WERI-Rb-1 (cell line): ENCODE results near the gene IMP4.

Experiments used
- DNase-seq: peaks from one replicate; pipeline ENCODE4 v3.0.0-alpha.2; 2020
- H3K27ac ChIP-seq: fragments of 250-450 bp; sonication (Bioruptor Pico); 2 replicates; pipeline ENCODE4 v1.5.1; 2020; ENCODE audit warnings: mild to moderate bottlenecking, moderate library complexity
- H3K27me3 ChIP-seq: fragments of 250-450 bp; sonication (Bioruptor Pico); 2 replicates; pipeline ENCODE4 v1.5.1; 2021; ENCODE audit warnings: mild to moderate bottlenecking, low read depth, moderate library complexity; ENCODE audit not compliant: insufficient read depth, severe bottlenecking
- H3K36me3 ChIP-seq: fragments of 250-450 bp; sonication (Bioruptor Pico); 2 replicates; pipeline ENCODE4 v1.5.1; 2020; ENCODE audit warnings: mild to moderate bottlenecking, moderate library complexity
- H3K4me3 ChIP-seq: 2 replicates; pipeline ENCODE4 v1.5.1; 2011; ENCODE audit warnings: low read depth, mild to moderate bottlenecking, control low read depth, low read length
- H3K9me3 ChIP-seq: fragments of 250-450 bp; sonication (Bioruptor Pico); 2 replicates; pipeline ENCODE4 v1.5.1; 2021; ENCODE audit warnings: mild to moderate bottlenecking, moderate library complexity; ENCODE audit not compliant: severe bottlenecking
- CTCF ChIP-seq: IDR thresholded peaks from 2 replicates; pipeline ENCODE4 v1.5.1; 2011; ENCODE audit warnings: low read depth, mild to moderate bottlenecking, control low read depth, inconsistent platforms, low read length

Gene IMP4

GRCh38 chr2:130378898-130379214, 36.2 kb downstream of the IMP4 start:
- no peaks in the 10 kb centered on the region for H3K27me3 ChIP-seq
- DNase-seq, result no peak
- no peaks in the 10 kb centered on the region for H3K36me3 ChIP-seq
- no peak for TF ChIP-seq CTCF
- H3K27ac ChIP-seq, result no peak overlapping the region
- no peak overlapping the region for H3K4me3 ChIP-seq
- no peaks in the 10 kb centered on the region for H3K9me3 ChIP-seq

GRCh38 chr2:130380096-130380934, 37.6 kb downstream of the IMP4 start:
- H3K27ac ChIP-seq, result no peak overlapping the region
- no peaks in the 10 kb centered on the region for H3K36me3 ChIP-seq
- no peaks in the 10 kb centered on the region for H3K27me3 ChIP-seq
- no peak for DNase-seq
- no peaks in the 10 kb centered on the region for H3K9me3 ChIP-seq
- H3K4me3 ChIP-seq, result no peak overlapping the region
- TF ChIP-seq CTCF, result no peak

- Histone ChIP-seq H3K4me3 (no peak overlapping the region), H3K27ac (no peak overlapping the region), H3K36me3 (no peaks in the 10 kb centered on the region), H3K27me3 (no peaks in the 10 kb centered on the region), H3K9me3 (no peaks in the 10 kb centered on the region)
- TF ChIP-seq CTCF, result no peak
- DNase-seq, result no peak
Observed at GRCh38 chr2:130381145-130381544, 38.4 kb downstream of the IMP4 start.

- no peaks in the 10 kb centered on the region for H3K36me3 ChIP-seq
- H3K27ac ChIP-seq, result no peak overlapping the region
- H3K9me3 ChIP-seq, result no peaks in the 10 kb centered on the region
- no peak for DNase-seq
- H3K4me3 ChIP-seq, result no peak overlapping the region
- H3K27me3 ChIP-seq, result no peaks in the 10 kb centered on the region
- TF ChIP-seq CTCF, result no peak
Observed at GRCh38 chr2:130381619-130382018, 38.9 kb downstream of the IMP4 start.

- no peak overlapping the region for H3K27ac ChIP-seq
- no peaks in the 10 kb centered on the region for H3K9me3 ChIP-seq
Observed at GRCh38 chr2:130382313-130382917, 39.7 kb downstream of the IMP4 start.

More at GRCh38 chr2:130382313-130382917, 39.7 kb downstream of the IMP4 start:
- Histone ChIP-seq H3K27me3 (no peaks in the 10 kb centered on the region), H3K4me3 (no peak overlapping the region), H3K36me3 (no peaks in the 10 kb centered on the region)
- TF ChIP-seq CTCF, result no peak
- DNase-seq, result no peak
